CD1c-positive myeloid dendritic cell (primary cell): ENCODE results near the gene MITD1.
"Not testable (repeated sequence)": the region's sequence is repeated elsewhere in the genome, so short reads cannot be mapped to it uniquely, and the experiment has no call there.

Source experiments
- DNase-seq: peaks from one replicate; pipeline ENCODE4 v3.0.0-alpha.2; 2016; ENCODE audit errors: extremely low spot score

Gene MITD1

DNA sequence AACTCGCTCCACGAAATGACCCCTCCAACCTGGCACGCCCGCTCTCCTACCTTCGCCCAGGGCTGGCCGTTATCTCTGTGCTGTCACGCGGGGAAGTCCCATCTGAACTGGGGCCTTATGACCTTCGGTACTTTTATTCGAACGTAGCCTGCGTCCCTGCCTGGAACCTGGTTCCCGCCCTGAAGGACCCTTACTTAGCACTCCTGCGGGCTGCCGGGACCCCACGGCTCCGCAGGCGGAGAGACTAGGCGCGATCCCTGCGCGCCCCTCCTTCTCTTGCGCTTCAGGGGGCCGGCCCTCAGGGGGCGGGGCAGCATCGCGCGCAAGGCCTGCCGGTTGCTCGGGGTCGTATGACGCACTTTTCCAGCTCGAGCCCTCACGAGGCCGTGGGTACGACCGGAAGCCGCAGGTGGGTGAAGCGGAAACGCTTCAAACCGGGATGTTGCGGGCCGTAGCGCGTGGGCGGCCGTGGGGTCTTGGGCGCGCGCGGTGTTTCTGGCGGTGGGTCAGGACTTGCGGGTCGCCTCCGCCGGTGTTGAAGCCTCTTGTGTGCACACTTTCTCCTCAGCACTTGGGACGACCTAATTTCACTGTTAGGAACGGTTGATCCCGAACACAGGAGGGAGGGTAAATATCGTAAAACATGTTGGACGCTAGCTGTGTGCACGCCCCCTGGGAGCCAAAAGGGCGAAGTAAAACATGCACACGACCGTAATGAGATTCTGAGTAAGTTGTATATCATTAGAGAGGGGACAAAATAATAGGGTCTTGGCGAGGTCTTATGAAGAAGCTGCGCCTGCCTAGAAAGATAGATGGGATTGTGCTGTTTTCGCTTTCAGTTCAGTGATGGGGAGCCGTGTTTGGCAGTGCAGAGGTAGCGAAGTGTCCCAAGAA lies 26.0 kb downstream of the MITD1 start, which contains the start of the genes LIPT1 and TSGA10:
LIPT1 (plus strand) TSS at position 325 of the 894 bp plus-strand sequence. CDS start 6,991 bp downstream, outside the sequence.
TSGA10 (minus strand) TSS at position 300 of the 894 bp plus-strand sequence. CDS start 45,503 bp downstream, outside the sequence.
- peak; percentile 95 for DNase-seq

DNA sequence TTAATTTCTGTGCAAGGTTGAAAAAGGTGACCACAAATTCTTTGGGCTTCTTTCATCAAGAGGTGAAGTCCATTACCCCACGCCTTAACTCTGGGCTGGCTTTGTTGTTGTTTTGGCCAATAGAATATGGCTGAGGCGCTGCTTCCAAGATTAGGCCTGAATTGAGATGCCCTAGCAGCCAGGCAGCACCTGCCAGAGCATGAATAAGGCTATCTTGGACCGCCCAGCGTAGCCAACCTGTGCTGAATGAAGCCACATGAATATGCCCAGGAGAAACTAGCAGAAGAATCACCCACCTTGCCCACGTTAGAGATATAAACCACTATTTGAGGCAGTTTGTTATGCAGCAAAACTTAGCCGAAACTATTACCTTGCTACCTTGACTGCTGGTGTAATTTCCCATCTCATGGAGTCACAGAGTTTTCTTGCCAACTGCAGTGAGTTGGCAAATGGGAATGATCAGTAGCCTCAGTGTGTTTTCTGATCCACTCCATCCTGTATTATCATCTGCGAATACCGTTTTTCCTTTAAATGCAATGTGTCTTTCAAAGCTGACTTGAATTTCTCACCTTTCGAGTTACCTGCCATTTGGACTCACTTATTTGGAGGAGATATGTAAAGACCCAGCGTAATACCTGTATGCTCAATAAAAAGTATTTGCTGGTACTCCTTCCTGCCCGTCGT lies 26.8 kb downstream of the MITD1 start:
- DNase-seq: no peak

DNA sequence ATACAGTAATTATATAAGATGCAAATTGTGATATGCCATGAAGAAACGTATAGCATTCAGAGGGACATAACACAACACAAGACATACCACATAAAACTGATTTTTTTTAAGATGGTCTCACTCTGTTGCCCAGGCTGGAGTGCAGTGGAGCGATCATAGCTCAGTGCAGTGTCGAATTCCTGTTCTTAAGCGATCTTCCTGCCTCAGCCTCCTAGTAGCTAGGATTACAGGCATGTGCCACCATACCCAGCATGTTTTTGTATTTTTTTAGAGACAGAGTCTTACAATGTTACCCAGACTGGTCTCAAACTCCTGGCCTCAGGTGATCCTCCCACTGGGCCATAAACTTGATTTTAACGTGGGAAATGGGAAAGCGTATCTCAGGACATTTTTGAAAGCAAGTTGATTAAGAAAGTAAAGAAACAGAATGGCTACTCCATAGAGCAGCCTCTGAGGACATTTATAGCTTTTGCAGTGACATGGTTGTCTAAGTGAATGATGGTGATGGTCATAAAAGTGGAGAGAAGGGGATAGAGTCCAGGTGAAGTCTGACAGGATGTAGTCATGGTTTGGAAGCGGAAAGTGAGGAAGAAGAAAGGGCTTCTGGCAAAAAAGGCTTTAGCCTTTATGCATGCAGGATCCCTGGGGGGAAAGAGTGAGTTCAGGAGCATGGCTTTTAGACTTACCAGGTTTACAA lies 28.5 kb downstream of the MITD1 start:
- DNase-seq: no peak

DNA sequence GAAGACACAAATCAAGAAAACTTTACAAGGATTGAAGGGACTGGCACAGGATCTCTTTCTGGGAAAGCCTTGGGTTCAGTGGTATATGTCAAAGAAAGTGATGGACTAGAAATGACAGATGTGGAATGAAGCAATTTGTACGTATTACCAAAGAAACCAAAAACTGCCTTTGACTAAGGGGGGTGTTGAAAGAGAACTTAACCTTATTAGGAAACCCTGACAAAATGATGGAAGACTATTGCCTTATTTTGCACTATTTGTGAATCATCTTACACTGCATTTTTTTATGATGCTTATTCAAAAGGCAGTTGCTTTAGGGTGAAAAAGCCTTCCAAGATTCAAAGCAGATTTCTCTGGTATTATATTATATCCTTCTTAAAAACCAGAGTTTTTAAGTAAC lies 30.2 kb downstream of the MITD1 start:
- DNase-seq: peak; percentile 38

DNA sequence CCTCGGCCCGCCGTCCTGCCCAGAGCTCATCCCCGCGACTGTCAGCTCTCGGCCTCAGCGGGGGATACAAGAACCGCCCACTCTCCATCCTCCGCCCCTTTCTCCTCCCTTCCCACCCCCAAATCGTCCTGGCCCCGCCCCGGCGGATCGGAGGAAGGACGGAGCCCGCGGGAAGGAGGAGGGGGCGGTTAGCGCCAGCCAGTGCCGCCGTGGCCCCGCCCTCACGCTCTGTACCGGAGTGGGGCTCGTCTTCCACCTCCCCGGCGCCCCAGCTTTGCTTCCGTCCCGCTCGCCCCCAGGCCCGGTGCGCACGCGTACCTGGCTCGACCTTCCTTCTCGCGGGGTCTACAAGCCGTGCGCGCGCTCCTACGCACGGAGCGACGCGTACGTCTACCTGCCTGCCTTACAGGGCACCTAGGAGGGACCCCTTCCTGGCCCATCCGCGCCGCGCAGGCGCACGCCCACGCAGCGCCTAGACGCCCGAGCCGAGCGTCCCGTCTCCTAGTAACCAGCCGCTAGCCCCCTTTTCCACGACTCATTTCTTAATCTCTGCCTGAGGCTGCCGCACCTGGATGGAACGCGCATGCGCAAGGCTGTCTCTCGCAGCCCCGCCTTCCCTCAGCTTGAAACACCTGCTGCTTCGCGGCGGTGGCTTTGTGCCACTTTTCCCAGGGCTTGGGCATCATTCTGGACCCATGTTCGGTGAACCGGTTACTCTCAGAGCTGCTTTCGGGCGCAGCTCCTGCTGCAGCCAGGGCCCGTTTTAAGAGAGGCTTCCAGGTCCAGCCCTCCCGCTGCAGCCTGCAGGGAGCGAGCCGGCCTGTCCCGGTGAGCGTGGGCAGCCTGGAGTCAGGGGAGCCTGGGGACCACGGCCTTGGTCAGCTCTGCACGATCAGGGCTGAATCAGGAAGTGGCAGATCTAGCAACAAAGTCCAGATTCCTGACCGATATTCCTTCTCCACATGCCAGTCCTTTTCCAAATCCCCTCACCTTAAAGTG lies 39.4 kb downstream of the MITD1 start, which contains the start of gene C2orf15:
C2orf15 (plus strand) TSS at position 598 of the 999 bp plus-strand sequence. CDS start 8,852 bp downstream, outside the sequence.
- peak; percentile 90 for DNase-seq

DNA sequence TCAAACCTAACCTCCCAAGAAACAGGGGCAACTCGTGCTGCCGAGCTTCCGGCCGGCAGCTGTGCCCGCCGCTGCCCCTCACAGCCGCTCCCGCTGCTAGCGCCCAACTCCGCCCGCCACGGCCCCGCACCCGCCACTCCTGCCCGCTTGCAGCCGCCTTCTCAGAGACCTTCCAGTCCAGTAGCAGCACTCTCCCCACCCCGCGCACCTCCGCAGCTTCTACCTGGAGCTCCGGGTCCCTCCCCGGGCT lies 40.1 kb downstream of the MITD1 start:
- DNase-seq: peak; percentile 48

DNA sequence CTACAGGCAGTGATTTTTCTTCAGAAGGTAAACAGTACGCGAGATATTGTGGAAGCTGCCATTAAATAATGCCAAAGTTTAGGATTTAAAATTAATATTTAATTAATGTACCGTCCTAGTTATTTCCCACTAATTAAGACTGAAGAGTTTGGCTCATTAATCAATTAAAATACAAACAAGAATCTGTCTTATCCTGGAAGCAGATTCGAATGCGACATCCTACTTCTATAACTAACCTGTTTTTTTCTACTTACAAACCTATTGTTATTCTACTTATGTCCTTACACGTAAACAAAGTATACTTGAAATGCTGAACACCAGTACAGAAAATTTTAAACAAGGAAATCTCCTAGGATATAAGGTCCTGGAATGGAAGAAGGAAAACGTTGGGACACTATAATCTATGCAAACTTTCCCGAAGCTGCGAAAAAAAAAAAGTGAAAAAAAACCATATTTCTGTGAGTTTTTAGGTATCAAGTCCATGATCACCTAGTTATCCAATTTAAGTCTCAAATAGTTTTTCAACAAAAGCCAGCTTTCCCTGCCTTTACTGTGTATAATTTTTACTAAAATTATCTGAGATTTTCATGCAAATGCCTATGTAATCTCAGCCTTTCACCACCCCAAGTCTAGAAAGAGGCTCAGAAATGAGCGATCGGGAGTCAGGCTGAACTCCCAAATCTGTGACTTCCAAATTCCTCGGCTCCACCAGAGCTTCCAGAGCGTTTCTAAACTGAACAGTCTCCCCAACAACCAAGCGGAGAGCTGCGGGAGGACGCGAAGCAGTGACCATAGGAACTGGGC lies 40.6 kb downstream of the MITD1 start:
- no peak for DNase-seq

DNA sequence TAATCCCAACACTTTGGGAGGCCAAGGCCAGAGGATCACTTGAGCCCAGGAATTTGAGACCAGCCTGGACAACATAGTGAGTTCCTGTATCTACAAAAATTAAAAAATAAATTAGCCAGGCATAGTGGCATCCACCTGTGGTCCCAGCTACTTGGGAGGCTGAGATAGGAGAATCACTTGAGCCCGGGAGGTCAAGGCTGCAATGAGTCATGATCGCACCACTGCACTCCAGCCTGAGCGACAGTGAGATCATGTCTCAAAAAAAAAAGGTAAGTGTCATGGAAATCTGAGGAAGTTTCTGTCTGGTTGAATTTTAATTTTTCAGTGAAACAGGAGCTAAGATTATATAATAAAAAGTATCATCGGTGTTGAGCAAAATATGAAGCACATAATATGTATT lies 41.9 kb downstream of the MITD1 start:
- no peak for DNase-seq

DNA sequence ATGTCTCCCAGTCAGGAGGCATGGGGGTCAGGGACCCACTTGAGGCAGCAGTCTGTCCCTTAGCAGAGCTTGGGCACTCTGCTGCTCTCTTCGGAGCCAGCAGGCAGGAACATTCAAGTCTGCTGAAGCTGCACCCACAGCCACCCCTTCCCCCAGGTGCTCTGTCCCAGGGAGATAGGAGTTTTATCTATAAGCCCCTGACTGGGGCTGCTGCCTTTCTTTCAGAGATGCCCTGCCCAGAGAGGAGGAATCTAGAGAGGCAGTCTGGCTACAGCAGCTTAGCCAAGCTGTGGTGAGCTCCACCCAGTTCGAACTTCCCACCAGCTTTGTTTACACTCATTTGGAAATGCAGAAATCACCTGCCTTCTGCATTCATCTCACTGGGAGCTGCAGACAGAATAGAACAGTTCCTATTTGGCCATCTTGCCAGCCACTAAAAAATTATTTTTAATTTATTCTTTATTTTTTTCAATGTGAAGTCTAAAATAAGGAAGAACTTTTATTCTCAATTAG lies 45.8 kb downstream of the MITD1 start:
- DNase-seq: not testable (repeated sequence)

DNA sequence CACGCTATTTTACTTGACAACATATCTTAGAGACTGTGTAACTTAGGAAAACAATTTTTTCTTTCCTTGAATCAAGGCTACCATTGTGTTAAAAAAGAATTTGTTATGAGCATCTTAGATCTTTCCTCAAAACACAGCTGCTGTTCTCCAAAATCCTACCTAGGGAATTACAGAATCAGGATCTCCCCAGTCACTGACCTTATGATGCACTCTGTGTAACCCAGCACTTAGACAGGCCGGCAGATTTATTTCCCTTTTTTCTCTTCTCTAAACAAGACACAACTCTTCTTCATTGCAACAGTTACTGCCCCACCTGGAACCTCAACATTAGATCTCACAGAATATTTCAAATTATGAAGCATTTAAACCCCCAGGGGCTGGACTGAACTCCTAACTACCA lies 52.9 kb downstream of the MITD1 start:
- DNase-seq: no peak
